Suppressor macrophage treated with lipopolysaccharide for 4 hours (primary cell): ENCODE data around the gene LAYN.

ENCODE experiments used
- DNase-seq: peaks from one replicate; pipeline ENCODE4 v3.0.0-alpha.2; 2020

The LAYN gene

GRCh38 chr11:111598559-111598958, 58.0 kb downstream of the LAYN start:
- peak; percentile 75 for DNase-seq

DNA sequence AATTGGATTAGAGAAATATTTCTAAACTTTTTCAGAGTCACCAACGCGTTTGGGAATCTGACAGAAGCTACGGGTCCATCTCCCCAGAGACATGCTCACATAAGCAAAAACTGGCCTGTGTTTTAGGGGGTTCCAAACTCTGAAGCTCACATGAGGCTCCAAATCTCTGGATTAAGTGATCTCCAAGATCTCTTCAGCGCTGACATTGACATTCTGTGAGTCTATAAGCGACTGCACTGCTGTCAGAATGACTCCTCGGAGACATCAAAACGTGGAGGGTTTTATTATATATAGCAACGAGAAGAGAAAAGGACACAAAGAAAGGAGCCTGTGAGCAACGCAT, 61.1 kb downstream of the LAYN start:
- DNase-seq, result no peak

- DNase-seq, result peak; percentile 91
Measured at GRCh38 chr11:111601979-111602864, 61.7 kb downstream of the LAYN start, which contains the start of gene SIK2. SIK2 (plus strand) TSS chr11:111602449; CDS start chr11:111602564, 115 bp downstream.

- peak; percentile 59 for DNase-seq
Measured at GRCh38 chr11:111602865-111603610, 62.5 kb downstream of the LAYN start.

- peak; percentile 16 for DNase-seq
Measured at GRCh38 chr11:111603611-111604130, 63.2 kb downstream of the LAYN start.

GRCh38 chr11:111604392-111605009, 64.0 kb downstream of the LAYN start:
- peak; percentile 56 for DNase-seq

DNA sequence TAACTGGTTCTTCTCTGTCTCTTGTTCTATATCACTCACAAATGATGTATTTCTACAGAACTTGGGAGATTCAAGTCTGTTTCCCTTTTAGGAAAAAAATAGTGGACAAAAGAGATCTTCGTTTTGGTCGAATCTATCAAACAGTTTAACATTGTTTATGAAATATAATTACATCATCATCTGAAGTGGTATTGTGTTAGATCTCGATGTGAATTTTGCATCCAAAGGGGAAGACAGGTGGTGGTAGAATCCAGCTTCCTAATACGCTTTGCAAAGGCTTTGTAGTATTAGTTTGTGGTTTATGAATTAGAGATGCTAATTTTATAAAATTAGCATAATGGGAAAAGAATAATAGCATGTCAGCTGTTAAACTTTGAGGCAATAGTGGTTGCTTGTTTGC, 65.2 kb downstream of the LAYN start:
- no peak for DNase-seq

DNA sequence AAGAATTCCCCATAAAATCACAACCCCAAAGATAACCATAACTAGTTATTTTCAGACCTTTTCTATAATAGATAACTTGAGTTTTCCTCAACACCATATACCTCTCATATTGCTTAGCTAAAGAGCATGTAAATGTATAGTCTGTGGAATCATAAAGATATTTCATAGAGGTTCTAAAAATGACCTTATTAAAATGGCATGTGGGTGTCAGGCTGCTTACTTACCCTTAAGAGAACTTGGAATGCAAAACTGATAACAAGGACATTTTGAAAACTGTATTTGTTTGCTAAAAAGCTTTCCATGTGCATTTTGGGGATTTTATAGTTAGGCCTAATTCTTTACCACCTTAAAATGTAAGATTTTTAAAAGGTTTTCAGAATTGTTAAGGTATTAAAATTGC, 66.5 kb downstream of the LAYN start:
- no peak for DNase-seq

DNA sequence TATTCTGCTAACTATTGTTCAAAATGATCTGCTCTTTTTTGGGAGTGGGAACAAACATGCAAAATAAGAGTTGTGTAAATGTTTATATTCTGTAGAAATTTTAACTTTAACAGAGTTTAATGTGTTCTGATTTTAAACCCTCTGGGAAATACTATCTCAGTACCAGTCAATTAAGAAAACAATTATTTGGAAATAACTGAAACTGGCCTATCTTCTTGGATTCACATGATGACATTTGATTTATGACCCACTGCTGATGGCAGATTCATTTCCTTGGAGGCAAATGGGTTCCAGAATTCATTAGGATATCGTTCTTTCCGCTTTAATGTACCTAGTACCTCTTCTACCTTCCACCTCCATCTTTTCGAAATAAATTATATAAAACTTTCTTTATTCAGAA, 67.2 kb downstream of the LAYN start:
- DNase-seq, result no peak
